Lung (tissue), 12 donors: ENCODE data around the gene SND1. TPM values are rescaled to one million over a fixed set of nuclear protein-coding genes. Genes with fewer than 3 reads are reported as not detected.

Source experiments
- ATAC-seq: fragments of 200-7000 bp; cut with Tn5 transposase; one replicate; pipeline ENCODE4 v1.9.1; 2020; ENCODE audit warnings: moderate number of reproducible peaks; ENCODE audit not compliant: insufficient read depth, low FRiP score
- DNase-seq, 3 donors: peaks; one replicate each; pipeline ENCODE4 v3.0.0-alpha.2; 2013 to 2017
- H3K27ac ChIP-seq, 2 donors: one replicate each; pipeline ENCODE4 v1.5.1; 2013; ENCODE audit warnings: mild to moderate bottlenecking in 2 of 2, moderate library complexity in 2 of 2, control low read depth in 1 of 2, inconsistent platforms in 1 of 2, low read depth in 1 of 2, low read length in 1 of 2
- H3K27me3 ChIP-seq, 3 donors: one replicate each; pipeline ENCODE4 v1.5.1; 2013; ENCODE audit warnings: low read length in 2 of 3; ENCODE audit not compliant: control insufficient read depth in 3 of 3, insufficient read depth in 3 of 3
- H3K36me3 ChIP-seq, 4 donors: one replicate each; pipeline ENCODE4 v1.5.1; 2013; ENCODE audit warnings: low read length in 4 of 4, mild to moderate bottlenecking in 1 of 4, moderate library complexity in 1 of 4; ENCODE audit not compliant: control insufficient read depth in 4 of 4, insufficient read depth in 4 of 4
- H3K4me1 ChIP-seq, 5 donors: one replicate each; pipeline ENCODE4 v1.5.1; 2013; ENCODE audit warnings: low read length in 5 of 5, mild to moderate bottlenecking in 2 of 5, moderate library complexity in 1 of 5; ENCODE audit not compliant: control insufficient read depth in 5 of 5, insufficient read depth in 5 of 5
- H3K4me3 ChIP-seq: one replicate; pipeline ENCODE4 v1.5.1; 2013; ENCODE audit warnings: mild to moderate bottlenecking, control low read depth, moderate library complexity
- H3K9ac ChIP-seq, 2 donors: one replicate each; pipeline ENCODE4 v1.5.1; 2013; ENCODE audit warnings: low read length in 2 of 2, control low read depth in 1 of 2; ENCODE audit not compliant: insufficient read depth in 1 of 2
- H3K9me3 ChIP-seq, 4 donors: one replicate each; pipeline ENCODE4 v1.5.1; 2013; ENCODE audit warnings: low read length in 3 of 4, mild to moderate bottlenecking in 1 of 4, moderate library complexity in 1 of 4; ENCODE audit not compliant: control insufficient read depth in 4 of 4, insufficient read depth in 3 of 4
- WGBS, 2 donors: extraction: QIAGEN DNeasy Blood & Tissue Kit; methylation state at CpG; one replicate each; pipeline ENCODE4 v1.1.7; 2013; 5-methylcytosine and 5-hydroxymethylcytosine counted together
- polyA plus RNA-seq, 2 donors: library from polyadenylated mRNA; stranded (reverse); fragments of 200-250 nt; gene quantifications; one replicate each; pipeline ENCODE4 v1.2.1, GENCODE V29; 2013
- total RNA-seq, 2 donors: library from RNA; depleted of rRNA in 1 of 2; stranded (reverse); fragments of >200 nt in 1 of 2; gene quantifications; one replicate each; pipeline ENCODE4 v1.2.1, GENCODE V29; 2014 to 2021
- TF ChIP-seq, protein P1 (sequence below): IDR thresholded peaks from 2 replicates; pipeline ENCODE4 v1.5.1; 2012; ENCODE audit warnings: mild to moderate bottlenecking; ENCODE audit errors: control extremely low read depth, extremely low read depth
- donor health status: control.
- donor health status: control.
- donor health status: Bipolar disorder and iron deficiency.
- donor health status: healthy.
- donor health status: DM: yes; HTN: yes; CAD: no.

The SND1 gene
- total and polyA plus RNA-seq, 4 donors = 94.5 to 210 (median 137) TPM

DNA sequence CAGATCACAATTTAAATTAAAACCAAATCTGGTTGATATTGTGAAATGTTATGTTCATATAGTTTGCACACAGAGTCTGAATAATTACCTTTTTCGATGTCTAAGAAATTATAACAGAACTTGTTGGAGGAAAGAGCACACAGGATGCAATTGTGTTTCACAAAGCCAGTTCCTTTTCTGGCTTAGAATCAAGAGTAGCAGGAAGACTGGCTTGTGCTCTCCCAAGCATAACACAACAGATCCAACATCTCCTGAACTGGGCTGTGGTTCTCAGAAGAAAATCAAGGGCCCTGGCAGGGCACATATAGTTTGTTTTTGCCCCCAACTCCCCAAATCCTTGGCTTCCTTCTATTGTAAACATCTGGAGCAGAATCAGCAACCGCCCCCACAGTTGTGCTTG lies 316.6 kb downstream of the SND1 start:
- H3K9me3 ChIP-seq = no peaks in the 10 kb centered on the region
- DNase-seq = peak in 2 of 3 donors; percentile 29 to 75
- ATAC-seq = no peak
- no peak overlapping the region for H3K9ac ChIP-seq
- H3K27ac ChIP-seq = no peak overlapping the region
- TF ChIP-seq, protein P1, sequence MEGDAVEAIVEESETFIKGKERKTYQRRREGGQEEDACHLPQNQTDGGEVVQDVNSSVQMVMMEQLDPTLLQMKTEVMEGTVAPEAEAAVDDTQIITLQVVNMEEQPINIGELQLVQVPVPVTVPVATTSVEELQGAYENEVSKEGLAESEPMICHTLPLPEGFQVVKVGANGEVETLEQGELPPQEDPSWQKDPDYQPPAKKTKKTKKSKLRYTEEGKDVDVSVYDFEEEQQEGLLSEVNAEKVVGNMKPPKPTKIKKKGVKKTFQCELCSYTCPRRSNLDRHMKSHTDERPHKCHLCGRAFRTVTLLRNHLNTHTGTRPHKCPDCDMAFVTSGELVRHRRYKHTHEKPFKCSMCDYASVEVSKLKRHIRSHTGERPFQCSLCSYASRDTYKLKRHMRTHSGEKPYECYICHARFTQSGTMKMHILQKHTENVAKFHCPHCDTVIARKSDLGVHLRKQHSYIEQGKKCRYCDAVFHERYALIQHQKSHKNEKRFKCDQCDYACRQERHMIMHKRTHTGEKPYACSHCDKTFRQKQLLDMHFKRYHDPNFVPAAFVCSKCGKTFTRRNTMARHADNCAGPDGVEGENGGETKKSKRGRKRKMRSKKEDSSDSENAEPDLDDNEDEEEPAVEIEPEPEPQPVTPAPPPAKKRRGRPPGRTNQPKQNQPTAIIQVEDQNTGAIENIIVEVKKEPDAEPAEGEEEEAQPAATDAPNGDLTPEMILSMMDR = no peak
- H3K27me3 ChIP-seq = no peaks in the 10 kb centered on the region
- no peak overlapping the region for H3K4me3 ChIP-seq
- peaks cover 4 to 10% (median 8%) of the 10 kb centered on the region in 5 donors for H3K4me1 ChIP-seq
- 56 to 58% methylated on average over 2 of the region's 2 CpGs for WGBS, 2 donors
- H3K36me3 ChIP-seq = peaks cover 0 to 1% (median 0%) of the 10 kb centered on the region in 4 donors

DNA sequence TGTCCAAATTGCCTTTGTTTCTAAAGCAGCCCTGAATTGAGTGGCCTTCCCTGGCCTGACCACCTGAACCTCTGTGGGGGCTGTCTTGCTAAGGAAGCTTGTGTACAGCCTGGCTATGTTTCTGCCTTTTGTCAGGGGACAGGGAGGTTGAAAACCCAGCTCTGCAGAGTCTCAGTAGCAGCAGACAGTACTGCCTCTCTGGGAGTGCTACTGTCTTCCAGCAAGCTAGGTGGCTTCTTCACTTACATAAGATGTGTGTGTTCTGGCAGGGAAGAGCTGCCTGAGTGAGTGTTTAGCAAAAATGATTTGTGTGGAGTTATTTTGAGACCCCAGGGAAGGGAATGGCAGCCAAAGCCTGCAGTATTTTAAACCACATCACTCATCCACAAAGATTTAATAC lies 321.8 kb downstream of the SND1 start:
- ATAC-seq (no peak), DNase-seq (no peak)

DNA sequence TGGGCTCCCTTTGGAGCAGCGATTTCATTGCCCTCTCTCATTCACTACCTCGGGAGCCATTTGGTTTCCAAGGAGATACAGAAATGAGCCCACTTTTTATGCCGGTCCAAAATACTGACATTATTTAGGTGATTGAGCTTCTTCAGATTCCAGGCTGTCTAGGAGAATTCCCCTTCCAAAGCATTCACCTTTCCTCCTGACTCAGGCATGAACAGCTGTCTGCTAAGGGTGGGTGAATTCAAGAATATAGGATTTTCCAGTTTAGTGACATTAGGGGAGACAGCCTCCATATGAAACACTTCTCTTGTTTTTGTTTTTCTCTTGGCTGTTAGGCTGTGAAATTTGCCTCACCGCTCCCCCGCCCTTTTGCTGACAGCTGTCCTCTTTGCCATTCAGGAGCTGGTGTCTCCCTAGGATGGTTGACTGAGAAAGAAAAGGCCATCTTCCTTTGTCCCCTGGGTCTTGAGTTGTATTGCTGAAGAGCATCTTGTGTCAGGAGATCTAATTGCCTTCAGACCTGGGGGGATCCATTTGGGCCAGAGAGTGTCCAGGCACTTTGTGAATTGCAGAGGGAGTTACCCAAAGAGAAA lies 322.5 kb downstream of the SND1 start:
- no peaks in the 10 kb centered on the region for H3K27me3 ChIP-seq
- H3K27ac ChIP-seq = no peak overlapping the region
- DNase-seq (no peak), ATAC-seq (no peak)
- no peak overlapping the region for H3K4me3 ChIP-seq
- H3K9ac ChIP-seq = no peak overlapping the region
- TF ChIP-seq, protein P1 = no peak
- H3K4me1 ChIP-seq = peaks cover 0 to 15% (median 10%) of the 10 kb centered on the region in 5 donors
- peaks cover 0 to 6% (median 2%) of the 10 kb centered on the region in 4 donors for H3K9me3 ChIP-seq
- WGBS, 2 donors = 96 to 97% methylated on average over 5 of the region's 5 CpGs
- peaks cover 0 to 7% (median 0%) of the 10 kb centered on the region in 4 donors for H3K36me3 ChIP-seq

More for the DNA sequence above, 321.8 kb downstream of the SND1 start:
- Histone ChIP-seq H3K27me3 (no peaks in the 10 kb centered on the region), H3K36me3 (peaks cover 0 to 7% (median 0%) of the 10 kb centered on the region in 4 donors), H3K4me3 (no peak overlapping the region), H3K4me1 (peaks cover 0 to 16% (median 10%) of the 10 kb centered on the region in 5 donors), H3K9ac (no peak overlapping the region), H3K9me3 (peaks cover 0 to 4% (median 0%) of the 10 kb centered on the region in 4 donors), H3K27ac (no peak overlapping the region)
- TF ChIP-seq, protein P1 = no peak
